GM23248 (cell line): ENCODE results near the gene PPFIA1. TPM values are rescaled to one million over a fixed set of nuclear protein-coding genes. Genes with fewer than 3 reads are reported as not detected.

Experiments
- DNase-seq: peaks from one replicate; pipeline ENCODE4 v3.0.0-alpha.2; 2015
- H2AFZ ChIP-seq: fragments of 200-600 bp; sonication (generic); 2 replicates; pipeline ENCODE4 v1.6.1; 2016; ENCODE audit warnings: antibody characterized with exemption
- H3F3A ChIP-seq: fragments of 200-600 bp; sonication (generic); 2 replicates; pipeline ENCODE4 v1.6.1; 2016; ENCODE audit warnings: mild to moderate bottlenecking, antibody characterized with exemption, mixed run types; ENCODE audit not compliant: insufficient read depth
- H3K27ac ChIP-seq: fragments of 200-600 bp; sonication (generic); 2 replicates; pipeline ENCODE4 v1.5.1; 2016; ENCODE audit warnings: mild to moderate bottlenecking
- H3K27me3 ChIP-seq: fragments of 200-600 bp; sonication (generic); replicated peaks from 2 replicates; pipeline ENCODE4 v1.6.1; 2016; ENCODE audit warnings: mild to moderate bottlenecking; ENCODE audit not compliant: insufficient read depth
- H3K36me3 ChIP-seq: fragments of 200-600 bp; sonication (generic); 2 replicates; pipeline ENCODE4 v1.6.1; 2016; ENCODE audit warnings: low read depth, mild to moderate bottlenecking
- H3K4me1 ChIP-seq: fragments of 200-600 bp; sonication (generic); 2 replicates; pipeline ENCODE4 v1.6.1; 2016; ENCODE audit warnings: mild to moderate bottlenecking; ENCODE audit not compliant: insufficient read depth
- H3K4me2 ChIP-seq: fragments of 200-600 bp; sonication (generic); one replicate; pipeline ENCODE4 v1.6.1; 2016; ENCODE audit warnings: mild to moderate bottlenecking; ENCODE audit not compliant: unreplicated experiment
- H3K4me3 ChIP-seq: fragments of 200-600 bp; sonication (generic); 2 replicates; pipeline ENCODE4 v1.5.1; 2016; ENCODE audit warnings: mild to moderate bottlenecking
- H3K79me2 ChIP-seq: fragments of 200-600 bp; sonication (generic); 2 replicates; pipeline ENCODE4 v1.6.1; 2016; ENCODE audit warnings: mild to moderate bottlenecking; ENCODE audit not compliant: insufficient read depth
- H3K9ac ChIP-seq: fragments of 200-600 bp; sonication (generic); 2 replicates; pipeline ENCODE4 v1.6.1; 2016; ENCODE audit warnings: mild to moderate bottlenecking
- H3K9me2 ChIP-seq: fragments of 200-600 bp; sonication (generic); 2 replicates; pipeline ENCODE4 v1.6.1; 2016; ENCODE audit warnings: mixed run types, mild to moderate bottlenecking, moderate library complexity; ENCODE audit not compliant: insufficient read depth
- H3K9me3 ChIP-seq: fragments of 200-600 bp; sonication (generic); one replicate; pipeline ENCODE4 v1.6.1; 2017; ENCODE audit warnings: low read depth
- H4K20me1 ChIP-seq: fragments of 200-600 bp; sonication (generic); 2 replicates; pipeline ENCODE4 v1.6.0; 2016; ENCODE audit not compliant: insufficient read depth
- EZH2 ChIP-seq: fragments of 200-600 bp; sonication (generic); IDR thresholded peaks from 2 replicates; pipeline ENCODE4 v1.6.1; 2018; ENCODE audit warnings: antibody characterized with exemption, mild to moderate bottlenecking; ENCODE audit not compliant: insufficient read depth, poor library complexity, severe bottlenecking
- EZH2phosphoT487 ChIP-seq: fragments of 200-600 bp; sonication (generic); IDR thresholded peaks from 2 replicates; pipeline ENCODE4 v1.6.1; 2018; ENCODE audit warnings: antibody characterized with exemption, moderate library complexity, mild to moderate bottlenecking, low read depth; ENCODE audit not compliant: insufficient read depth
- WGBS, 2 experiments: methylation state at CpG; one replicate each; pipeline ENCODE4 v1.1.6; 2015 to 2017; ENCODE audit warnings: low lambda C conversion rate in 2 of 2, low coverage in 1 of 2; ENCODE audit errors: missing lambda C conversion rate in 2 of 2; 5-methylcytosine and 5-hydroxymethylcytosine counted together
- in situ Hi-C: fragments of 300-500 bp; cut with MboI; formaldehyde crosslinking; loops from 2 replicates; pipeline ENCODE4 v1.15.0; 2020
- polyA plus RNA-seq: library from polyadenylated mRNA; unstranded; fragments of >200 nt; fragmentation: Nextera tagmentation; extraction: Ambion mirVana; gene quantifications from 2 replicates; pipeline ENCODE4 v1.2.1, GENCODE V29; 2016
- total RNA-seq: library from RNA; depleted of rRNA; stranded (reverse); fragments of >200 nt; shearing (Covaris generic); gene quantifications from 2 replicates; pipeline ENCODE4 v1.2.3, GENCODE V29; 2014

PPFIA1 gene
- total and polyA plus RNA-seq, 2 experiments from 2014 or later: 22.8 to 36.9 TPM

DNA sequence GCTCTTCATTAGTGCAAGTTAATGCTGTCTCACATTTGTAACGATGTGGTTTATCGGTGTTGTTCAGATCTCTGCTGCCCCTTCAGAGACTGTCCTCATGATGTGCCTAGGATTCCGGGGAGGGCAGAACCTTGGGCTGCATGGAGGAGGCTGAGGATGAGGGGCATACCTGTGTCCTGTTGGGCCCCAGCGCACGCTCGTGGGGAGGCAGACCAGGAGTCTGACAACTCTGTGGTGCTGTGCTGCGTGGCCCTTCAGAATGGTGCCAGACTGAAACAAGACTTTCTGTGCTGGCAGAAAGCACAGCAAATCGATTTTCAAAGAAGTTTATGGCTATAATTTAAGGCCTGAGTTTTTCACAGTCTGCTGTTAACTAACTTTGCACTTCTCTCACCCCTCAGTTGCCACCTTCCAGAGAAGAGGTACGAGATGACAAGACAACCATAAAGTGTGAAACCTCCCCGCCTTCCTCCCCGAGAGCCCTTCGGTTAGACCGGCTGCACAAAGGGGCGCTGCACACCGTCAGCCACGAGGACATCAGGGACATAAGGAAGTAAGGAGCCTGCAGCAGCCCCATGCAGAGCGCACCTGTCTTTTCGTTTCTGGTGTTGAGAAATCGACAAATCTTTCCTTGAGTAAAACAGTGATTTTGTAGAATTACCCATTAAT, 83.5 kb downstream of the PPFIA1 start:
- H3K4me1 ChIP-seq: no peaks in the 10 kb centered on the region
- H3K4me3 ChIP-seq: no peak overlapping the region
- H3K4me2 ChIP-seq: no peak overlapping the region
- in situ Hi-C loops: no loop called here
- H3K9me2 ChIP-seq: no peaks in the 10 kb centered on the region
- H3K9ac ChIP-seq: no peak overlapping the region
- DNase-seq: no peak
- no peak overlapping the region for H2AFZ ChIP-seq
- no peaks in the 10 kb centered on the region for H3K27me3 ChIP-seq
- TF ChIP-seq EZH2phosphoT487: no peak
- TF ChIP-seq EZH2: no peak
- 0 out of 2 replicates have a peak, but pooled peaks cover 3% of the 10 kb centered on the region for H3K79me2 ChIP-seq
- no peaks in the 10 kb centered on the region for H3F3A ChIP-seq
- no peaks in the 10 kb centered on the region for H3K9me3 ChIP-seq
- H4K20me1 ChIP-seq: no peaks in the 10 kb centered on the region
- WGBS, 2 experiments: 83 to 86% methylated on average over 19 of the region's 19 CpGs
- no peak overlapping the region for H3K27ac ChIP-seq
- peaks cover 36% of the 10 kb centered on the region for H3K36me3 ChIP-seq

DNA sequence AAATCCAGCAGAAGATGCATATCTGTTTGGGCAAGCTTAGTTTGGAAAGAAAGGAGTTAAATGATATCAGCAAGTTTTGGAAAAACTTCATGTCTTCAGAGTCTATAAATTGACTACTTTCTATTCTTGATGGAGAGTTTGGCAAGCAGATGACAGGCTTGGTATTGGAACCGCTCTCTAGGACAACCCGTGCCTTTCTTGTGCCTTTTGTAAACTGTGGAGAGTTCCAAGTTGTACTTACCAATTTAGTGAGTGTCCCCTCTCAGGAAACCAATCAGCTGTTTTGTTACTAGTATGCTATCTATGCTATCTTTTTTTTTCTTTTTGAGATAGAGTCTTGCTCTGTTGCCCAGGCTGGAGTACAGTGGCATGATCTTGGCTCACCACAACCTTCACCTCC, 84.1 kb downstream of the PPFIA1 start:
- DNase-seq: no peak
- TF ChIP-seq EZH2phosphoT487: no peak
- TF ChIP-seq EZH2: no peak
- no peak overlapping the region for H3K9ac ChIP-seq
- H3K4me2 ChIP-seq: no peak overlapping the region
- H3K9me3 ChIP-seq: no peaks in the 10 kb centered on the region
- no peaks in the 10 kb centered on the region for H3K27me3 ChIP-seq
- no peaks in the 10 kb centered on the region for H4K20me1 ChIP-seq
- H3F3A ChIP-seq: no peaks in the 10 kb centered on the region
- no peak overlapping the region for H3K4me3 ChIP-seq
- H3K36me3 ChIP-seq: peaks cover 36% of the 10 kb centered on the region
- H3K27ac ChIP-seq: no peak overlapping the region
- WGBS, 2 experiments: 96% methylated on average over 2 of the region's 2 CpGs
- H3K4me1 ChIP-seq: no peaks in the 10 kb centered on the region
- H3K79me2 ChIP-seq: 0 out of 2 replicates have a peak, but pooled peaks cover 3% of the 10 kb centered on the region
- in situ Hi-C loops: no loop called here
- no peaks in the 10 kb centered on the region for H3K9me2 ChIP-seq
- no peak overlapping the region for H2AFZ ChIP-seq

DNA sequence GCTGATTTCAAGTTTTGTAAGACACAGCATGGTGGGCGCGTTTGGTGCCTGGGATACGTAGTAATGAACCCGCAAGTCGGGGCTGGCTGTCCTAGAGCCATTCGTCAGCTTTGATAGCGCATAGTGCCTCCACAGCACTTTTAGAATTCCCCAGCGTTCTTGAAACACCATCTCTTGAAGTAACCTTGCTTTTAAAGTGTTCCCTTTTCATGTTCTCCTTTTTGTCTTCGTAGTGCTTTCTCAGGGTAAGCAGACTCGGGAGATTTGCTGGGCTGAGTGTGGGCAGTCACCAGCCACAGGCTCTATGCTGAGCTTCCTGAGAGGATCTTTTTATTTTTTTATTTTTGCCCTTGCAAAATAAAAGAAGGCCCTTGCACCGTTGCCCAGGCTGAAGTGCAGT, 88.3 kb downstream of the PPFIA1 start:
- 92% methylated on average over 11 of the region's 11 CpGs for WGBS, 2 experiments

DNA sequence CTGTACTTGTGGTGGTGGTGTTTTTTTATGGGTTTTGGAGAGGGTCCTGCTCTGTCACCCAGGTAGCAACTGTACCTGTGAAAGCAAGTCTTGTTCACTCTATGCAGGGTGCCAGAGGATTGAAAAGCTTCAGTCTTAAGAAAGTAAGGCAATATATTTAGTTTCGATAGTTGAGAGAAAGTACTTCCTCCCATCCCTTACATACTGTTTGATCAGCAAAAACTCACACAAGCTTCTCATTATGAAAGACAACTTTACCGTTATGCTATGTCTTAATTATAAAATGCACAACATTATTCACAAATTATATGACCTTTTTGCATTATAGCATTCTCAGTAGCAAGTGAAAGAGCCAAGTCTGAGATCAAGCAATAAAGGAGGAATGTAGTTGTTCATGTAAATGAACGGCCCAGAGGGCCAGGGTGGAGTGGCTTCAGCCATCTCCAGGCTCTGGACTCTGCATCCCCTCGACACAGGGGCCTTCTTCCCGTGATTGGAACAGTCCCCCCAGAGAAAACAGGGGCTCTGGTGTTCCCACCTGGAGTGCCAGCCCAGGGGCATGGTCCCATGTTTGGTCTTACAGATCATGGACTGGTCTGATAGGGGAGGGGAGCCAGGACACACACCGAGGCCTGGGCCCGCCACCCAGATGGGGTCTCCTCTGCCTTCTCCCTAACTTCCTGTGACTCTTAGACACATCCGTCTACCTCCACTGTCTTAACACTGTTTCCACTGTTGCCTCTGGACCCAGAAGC, 89.1 kb downstream of the PPFIA1 start:
- Histone ChIP-seq H3K9ac (no peak overlapping the region), H3K4me1 (no peaks in the 10 kb centered on the region)
- in situ Hi-C loops: no loop called here

More for the DNA sequence above, 88.3 kb downstream of the PPFIA1 start:
- DNase-seq: no peak
- Histone ChIP-seq H3K9me3 (no peaks in the 10 kb centered on the region), H3K27me3 (no peaks in the 10 kb centered on the region), H2AFZ (no peak overlapping the region), H3K79me2 (no peaks in the 10 kb centered on the region), H3K9ac (no peak overlapping the region), H3K36me3 (peaks cover 47% of the 10 kb centered on the region), H3K27ac (no peak overlapping the region), H3K4me1 (no peaks in the 10 kb centered on the region), H3K4me3 (no peak overlapping the region), H4K20me1 (no peaks in the 10 kb centered on the region), H3F3A (no peaks in the 10 kb centered on the region), H3K4me2 (no peak overlapping the region), H3K9me2 (no peaks in the 10 kb centered on the region)
- in situ Hi-C loops: no loop called here
- TF ChIP-seq EZH2phosphoT487: no peak

More for the DNA sequence above, 89.1 kb downstream of the PPFIA1 start:
- 95 to 98% methylated on average over 8 of the region's 8 CpGs for WGBS, 2 experiments
- Histone ChIP-seq H3K79me2 (no peaks in the 10 kb centered on the region), H2AFZ (no peak overlapping the region), H4K20me1 (no peaks in the 10 kb centered on the region), H3K9me3 (no peaks in the 10 kb centered on the region), H3F3A (no peaks in the 10 kb centered on the region), H3K4me3 (no peak overlapping the region), H3K4me2 (no peak overlapping the region), H3K36me3 (peaks cover 47% of the 10 kb centered on the region), H3K27ac (no peak overlapping the region), H3K9me2 (no peaks in the 10 kb centered on the region), H3K27me3 (no peaks in the 10 kb centered on the region)
- DNase-seq: no peak
- TF ChIP-seq EZH2 (no peak), EZH2phosphoT487 (no peak)
